HFFc6 (cell line): ENCODE measurements around the gene SLC24A4. TPM values are rescaled to one million over a fixed set of nuclear protein-coding genes. Genes with fewer than 3 reads are reported as not detected.

Experiments
- DNase-seq: peaks from one replicate; pipeline ENCODE4 v3.0.0-alpha.2; 2018
- H3K27ac Mint-ChIP-seq: 2 replicates; pipeline ENCODE4 v1.8.0; 2020; ENCODE audit warnings: mild to moderate bottlenecking, mixed read lengths
- H3K27me3 Mint-ChIP-seq: 2 replicates; pipeline ENCODE4 v1.8.0; 2021; ENCODE audit warnings: mild to moderate bottlenecking, moderate library complexity, mixed read lengths; ENCODE audit not compliant: insufficient read depth
- H3K36me3 Mint-ChIP-seq: 2 replicates; pipeline ENCODE4 v1.8.0; 2021; ENCODE audit warnings: low read depth, mixed read lengths
- H3K4me1 Mint-ChIP-seq: 2 replicates; pipeline ENCODE4 v1.8.0; 2020; ENCODE audit warnings: low read depth, mixed read lengths
- H3K4me3 Mint-ChIP-seq: 2 replicates; pipeline ENCODE4 v1.8.0; 2020; ENCODE audit warnings: mild to moderate bottlenecking, moderate library complexity, mixed read lengths
- H3K9me3 Mint-ChIP-seq: 2 replicates; pipeline ENCODE4 v1.8.0; 2020; ENCODE audit warnings: mild to moderate bottlenecking, mixed read lengths
- total RNA-seq, 6 experiments: library from RNA; stranded (reverse); fragmentation: NEBNext Ultra II Directional; extraction: Animal tissue kit (Norgen Biotek cat#: 25700); gene quantifications; 2 replicates in 1 of 6; 3 replicates in 5 of 6; pipeline ENCODE4 v1.2.3, GENCODE V29; 2021
- TF ChIP-seq, protein P1 (sequence below): fragments of 200-600 bp; sonication (generic); IDR thresholded peaks from 2 replicates; pipeline ENCODE4 v1.5.0; 2021; ENCODE audit warnings: antibody characterized with exemption, mild to moderate bottlenecking

Gene SLC24A4
- total RNA-seq, 6 experiments from 2014 or later = not detected

DNA sequence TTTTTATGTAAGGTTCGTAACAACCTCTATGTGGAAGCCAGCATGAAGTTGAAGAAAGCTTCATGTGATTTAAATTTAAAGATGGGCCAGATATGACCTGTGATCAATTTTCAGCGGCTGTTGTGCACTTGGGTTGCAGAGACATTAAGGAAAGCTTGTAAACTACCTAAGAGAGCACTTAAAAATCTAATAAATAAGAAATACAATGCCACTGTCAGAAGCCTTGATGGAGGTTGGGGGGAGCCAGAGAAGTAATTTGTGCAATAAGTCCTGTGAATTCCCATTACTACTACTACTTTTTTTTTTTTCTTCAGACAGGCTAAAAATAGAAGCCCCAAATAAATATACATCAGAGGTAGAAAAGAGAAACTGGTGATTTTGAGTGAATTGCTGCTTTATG lies 30.3 kb upstream of the SLC24A4 start:
- no peaks in the 10 kb centered on the region for H3K36me3 Mint-ChIP-seq
- no peaks in the 10 kb centered on the region for H3K4me1 Mint-ChIP-seq
- no peaks in the 10 kb centered on the region for H3K9me3 Mint-ChIP-seq
- TF ChIP-seq, protein P1, sequence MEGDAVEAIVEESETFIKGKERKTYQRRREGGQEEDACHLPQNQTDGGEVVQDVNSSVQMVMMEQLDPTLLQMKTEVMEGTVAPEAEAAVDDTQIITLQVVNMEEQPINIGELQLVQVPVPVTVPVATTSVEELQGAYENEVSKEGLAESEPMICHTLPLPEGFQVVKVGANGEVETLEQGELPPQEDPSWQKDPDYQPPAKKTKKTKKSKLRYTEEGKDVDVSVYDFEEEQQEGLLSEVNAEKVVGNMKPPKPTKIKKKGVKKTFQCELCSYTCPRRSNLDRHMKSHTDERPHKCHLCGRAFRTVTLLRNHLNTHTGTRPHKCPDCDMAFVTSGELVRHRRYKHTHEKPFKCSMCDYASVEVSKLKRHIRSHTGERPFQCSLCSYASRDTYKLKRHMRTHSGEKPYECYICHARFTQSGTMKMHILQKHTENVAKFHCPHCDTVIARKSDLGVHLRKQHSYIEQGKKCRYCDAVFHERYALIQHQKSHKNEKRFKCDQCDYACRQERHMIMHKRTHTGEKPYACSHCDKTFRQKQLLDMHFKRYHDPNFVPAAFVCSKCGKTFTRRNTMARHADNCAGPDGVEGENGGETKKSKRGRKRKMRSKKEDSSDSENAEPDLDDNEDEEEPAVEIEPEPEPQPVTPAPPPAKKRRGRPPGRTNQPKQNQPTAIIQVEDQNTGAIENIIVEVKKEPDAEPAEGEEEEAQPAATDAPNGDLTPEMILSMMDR = no peak
- H3K27me3 Mint-ChIP-seq = peaks cover 20% of the 10 kb centered on the region
- no peak for DNase-seq
- no peak overlapping the region for H3K4me3 Mint-ChIP-seq
- H3K27ac Mint-ChIP-seq = no peak overlapping the region

DNA sequence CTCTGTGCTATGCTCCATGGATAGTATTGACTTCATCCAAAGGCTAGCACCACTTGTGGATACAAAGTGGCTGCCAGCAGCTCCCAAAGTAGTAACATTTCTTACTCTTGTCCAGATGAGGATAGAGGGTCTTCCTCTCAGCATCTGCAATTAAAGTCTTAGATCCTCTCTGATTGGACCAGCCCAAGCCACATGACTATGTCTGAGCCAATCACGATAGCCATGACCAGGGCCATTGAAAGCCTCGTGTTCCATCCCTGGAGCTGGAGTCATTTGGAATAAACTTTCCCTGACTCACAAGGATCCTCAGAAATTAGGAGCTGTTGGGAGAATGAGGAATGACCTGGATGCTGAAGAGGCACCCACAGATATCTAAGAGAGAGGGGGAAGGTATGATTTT lies 28.5 kb upstream of the SLC24A4 start:
- H3K27me3 Mint-ChIP-seq = peaks cover 20% of the 10 kb centered on the region

DNA sequence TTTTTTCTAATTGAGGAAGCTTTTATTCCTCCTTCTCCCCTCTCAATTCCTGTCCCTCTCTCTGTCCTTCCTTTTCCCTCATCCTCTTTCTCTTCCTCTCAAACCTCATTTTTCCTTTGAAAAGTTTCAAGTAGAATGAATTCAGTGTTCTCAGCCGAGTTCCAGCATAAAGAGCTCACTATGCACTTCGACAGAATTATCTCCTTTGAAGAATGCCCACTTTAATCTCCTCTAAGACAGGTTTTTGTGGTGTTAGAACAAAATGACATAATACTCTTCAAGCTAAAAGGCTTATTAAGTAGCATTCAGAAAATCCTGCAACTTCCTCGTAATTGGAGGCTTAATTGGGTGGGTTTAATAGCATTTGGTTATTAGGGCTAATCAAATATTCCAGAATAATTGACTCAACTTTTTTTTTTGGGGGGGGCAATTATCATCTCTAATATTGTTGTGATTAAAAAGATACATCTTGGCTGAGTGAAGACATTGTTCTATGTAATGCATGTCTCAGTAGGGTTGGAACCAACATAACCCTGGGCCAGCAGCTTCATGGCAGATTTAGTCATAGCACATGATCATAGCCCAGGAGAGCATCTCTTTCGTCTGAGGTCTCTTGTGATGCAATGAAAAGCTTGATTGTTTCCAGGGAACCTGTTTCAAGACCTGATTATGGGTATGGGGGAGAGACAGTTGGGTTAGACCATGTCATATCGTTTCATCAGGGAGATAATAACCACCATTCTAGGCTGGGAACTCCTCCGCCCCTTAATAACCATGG lies 25.0 kb upstream of the SLC24A4 start:
- peaks cover 36% of the 10 kb centered on the region for H3K27me3 Mint-ChIP-seq
- no peak overlapping the region for H3K27ac Mint-ChIP-seq
- no peak for DNase-seq

More for the DNA sequence above, 28.5 kb upstream of the SLC24A4 start:
- no peak overlapping the region for H3K27ac Mint-ChIP-seq
- no peak for DNase-seq
- H3K36me3 Mint-ChIP-seq = no peaks in the 10 kb centered on the region
- no peaks in the 10 kb centered on the region for H3K9me3 Mint-ChIP-seq
- TF ChIP-seq, protein P1 = no peak
- no peaks in the 10 kb centered on the region for H3K4me1 Mint-ChIP-seq
- no peak overlapping the region for H3K4me3 Mint-ChIP-seq

DNA sequence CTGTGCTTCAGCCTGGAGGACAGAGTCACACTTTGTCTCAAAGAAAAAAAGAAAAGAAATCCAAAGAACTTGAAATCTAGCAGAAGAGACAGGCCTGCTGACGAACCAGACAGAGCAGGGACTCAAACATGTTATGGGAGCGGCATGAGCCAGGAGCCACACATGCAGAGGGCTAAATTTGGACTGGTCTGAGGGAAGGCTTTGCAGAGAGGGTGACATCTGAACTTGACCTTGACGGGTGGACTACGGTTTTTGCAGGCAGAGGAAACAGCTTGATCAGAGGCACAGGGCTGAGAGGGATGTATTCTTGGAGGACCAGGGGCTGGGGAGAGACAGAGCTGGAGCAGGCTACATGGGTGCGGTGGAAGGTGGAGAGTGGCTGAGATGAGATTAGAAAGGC lies 20.5 kb upstream of the SLC24A4 start:
- TF ChIP-seq, protein P1 = no peak
- no peak overlapping the region for H3K27ac Mint-ChIP-seq
- no peaks in the 10 kb centered on the region for H3K4me1 Mint-ChIP-seq
- DNase-seq = no peak
- no peak overlapping the region for H3K4me3 Mint-ChIP-seq
- H3K36me3 Mint-ChIP-seq = no peaks in the 10 kb centered on the region
- H3K9me3 Mint-ChIP-seq = no peaks in the 10 kb centered on the region
- peaks cover 29% of the 10 kb centered on the region for H3K27me3 Mint-ChIP-seq

More for the DNA sequence above, 25.0 kb upstream of the SLC24A4 start:
- TF ChIP-seq, protein P1 = no peak
- Mint-ChIP-seq H3K4me1 (no peaks in the 10 kb centered on the region), H3K4me3 (no peak overlapping the region), H3K9me3 (no peaks in the 10 kb centered on the region), H3K36me3 (no peaks in the 10 kb centered on the region)

DNA sequence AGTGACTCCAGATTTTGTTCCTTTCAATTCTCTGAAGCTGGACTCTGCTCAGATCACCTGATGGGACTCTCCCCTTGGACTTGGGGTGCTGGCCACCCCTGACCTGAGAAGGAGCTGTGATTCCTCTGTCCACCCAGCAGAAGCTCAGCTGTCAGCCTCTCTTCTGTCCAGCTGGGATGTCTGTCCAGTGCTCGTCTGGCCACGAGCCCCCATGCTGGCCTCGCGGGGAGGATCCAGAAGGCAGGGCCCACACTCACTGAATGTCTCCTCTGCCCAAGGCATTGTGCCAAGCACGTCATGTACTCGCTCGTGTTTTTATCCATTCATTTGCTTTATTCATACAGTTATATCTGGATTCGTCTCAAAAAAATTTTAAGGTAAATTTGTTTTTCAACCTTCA lies 14.2 kb upstream of the SLC24A4 start:
- Mint-ChIP-seq H3K27ac (no peak overlapping the region), H3K4me3 (no peak overlapping the region), H3K4me1 (no peaks in the 10 kb centered on the region), H3K36me3 (no peaks in the 10 kb centered on the region), H3K9me3 (no peaks in the 10 kb centered on the region), H3K27me3 (peaks cover 24% of the 10 kb centered on the region)
- no peak for DNase-seq
- TF ChIP-seq, protein P1 = no peak
